ENCODE data around the gene TRPC6.

GRCh38 chr11:101498891-101499290 lies 84.9 kb downstream of the TRPC6 start:
- TF ChIP-seq CTCF (IDR thresholded peaks at IDR 0.05) (no peak), POLR2A (IDR thresholded peaks at IDR 0.05) (no peak), POLR2AphosphoS5 (IDR thresholded peaks at IDR 0.05) (no peak)
